Chondrocyte (in vitro differentiated cells): Measurements from ENCODE around the gene IL1RL1. TPM values are rescaled to one million over a fixed set of nuclear protein-coding genes. Genes with fewer than 3 reads are reported as not detected.
A peak's percentile ranks its signal among the peaks of the same experiment; 100 is the strongest.

Experiments
- DNase-seq: peaks from one replicate; pipeline ENCODE4 v3.0.0; 2021; ENCODE audit warnings: mixed read lengths, low spot score
- H3K27ac Mint-ChIP-seq: one replicate; pipeline ENCODE4 v1.8.0; 2021; ENCODE audit warnings: mild to moderate bottlenecking, moderate library complexity, mixed read lengths; ENCODE audit not compliant: unreplicated experiment
- H3K27me3 Mint-ChIP-seq: 2 replicates; pipeline ENCODE4 v1.8.0; 2021; ENCODE audit warnings: low read depth, mixed read lengths
- H3K36me3 Mint-ChIP-seq: 2 replicates; pipeline ENCODE4 v1.8.0; 2021; ENCODE audit warnings: low read depth, mixed read lengths
- H3K4me1 Mint-ChIP-seq: 2 replicates; pipeline ENCODE4 v1.8.0; 2021; ENCODE audit warnings: low read depth, mild to moderate bottlenecking, mixed read lengths
- H3K4me3 Mint-ChIP-seq: one replicate; pipeline ENCODE4 v1.8.0; 2021; ENCODE audit warnings: mild to moderate bottlenecking, moderate library complexity, mixed read lengths; ENCODE audit not compliant: unreplicated experiment
- H3K9me3 Mint-ChIP-seq: 2 replicates; pipeline ENCODE4 v1.8.0; 2021; ENCODE audit warnings: low read depth, mixed read lengths
- CTCF ChIP-seq: fragments of 200-600 bp; sonication (generic); IDR thresholded peaks from 2 replicates; pipeline ENCODE4 v1.5.0; 2021; ENCODE audit warnings: antibody characterized with exemption, mild to moderate bottlenecking, moderate library complexity
- total RNA-seq: library from RNA; stranded (reverse); gene quantifications from 3 replicates; pipeline ENCODE4 v1.2.1, GENCODE V29; 2021

IL1RL1 gene
- total RNA-seq, 1 donor from 2014 or later: not detected

DNA sequence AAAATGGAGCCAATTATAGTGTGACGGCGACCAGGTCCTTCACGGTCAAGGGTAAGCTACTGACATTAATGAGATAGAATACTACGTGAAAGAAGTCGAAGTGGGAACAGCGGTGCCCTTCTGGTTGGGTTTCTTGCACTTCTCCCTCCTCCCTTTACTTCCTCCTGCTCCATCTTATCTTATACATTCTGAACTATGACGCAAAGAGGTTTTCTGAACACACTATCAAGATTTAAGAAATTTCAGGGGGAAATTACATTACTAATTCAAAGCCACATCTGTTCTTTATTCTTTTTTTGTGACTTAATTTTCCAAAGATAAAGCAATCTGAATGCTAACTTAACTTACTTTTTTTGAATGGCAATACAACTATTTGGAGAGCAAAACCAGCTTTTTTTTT, 29.4 kb downstream of the IL1RL1 start:
- Mint-ChIP-seq H3K27me3 (peaks cover 13% of the 10 kb centered on the region), H3K4me3 (no peak overlapping the region), H3K36me3 (no peaks in the 10 kb centered on the region), H3K27ac (no peak overlapping the region), H3K4me1 (no peaks in the 10 kb centered on the region), H3K9me3 (no peaks in the 10 kb centered on the region)
- no peak for TF ChIP-seq CTCF
- DNase-seq: no peak

- H3K27me3 Mint-ChIP-seq: peaks cover 24% of the 10 kb centered on the region
- H3K9me3 Mint-ChIP-seq: no peaks in the 10 kb centered on the region
- DNase-seq: no peak
- H3K4me1 Mint-ChIP-seq: no peaks in the 10 kb centered on the region
- no peak overlapping the region for H3K27ac Mint-ChIP-seq
- peak; percentile 32 for TF ChIP-seq CTCF
- H3K4me3 Mint-ChIP-seq: no peak overlapping the region
- H3K36me3 Mint-ChIP-seq: no peaks in the 10 kb centered on the region
These were observed 31.5 kb downstream of the IL1RL1 start for GRCh38 chr2:102342888-102343287.

GRCh38 chr2:102344397-102344796, 33.0 kb downstream of the IL1RL1 start:
- DNase-seq: no peak
- Mint-ChIP-seq H3K4me3 (no peak overlapping the region), H3K4me1 (no peaks in the 10 kb centered on the region), H3K27ac (no peak overlapping the region), H3K9me3 (no peaks in the 10 kb centered on the region), H3K36me3 (no peaks in the 10 kb centered on the region), H3K27me3 (peaks cover 36% of the 10 kb centered on the region)
- no peak for TF ChIP-seq CTCF

DNA sequence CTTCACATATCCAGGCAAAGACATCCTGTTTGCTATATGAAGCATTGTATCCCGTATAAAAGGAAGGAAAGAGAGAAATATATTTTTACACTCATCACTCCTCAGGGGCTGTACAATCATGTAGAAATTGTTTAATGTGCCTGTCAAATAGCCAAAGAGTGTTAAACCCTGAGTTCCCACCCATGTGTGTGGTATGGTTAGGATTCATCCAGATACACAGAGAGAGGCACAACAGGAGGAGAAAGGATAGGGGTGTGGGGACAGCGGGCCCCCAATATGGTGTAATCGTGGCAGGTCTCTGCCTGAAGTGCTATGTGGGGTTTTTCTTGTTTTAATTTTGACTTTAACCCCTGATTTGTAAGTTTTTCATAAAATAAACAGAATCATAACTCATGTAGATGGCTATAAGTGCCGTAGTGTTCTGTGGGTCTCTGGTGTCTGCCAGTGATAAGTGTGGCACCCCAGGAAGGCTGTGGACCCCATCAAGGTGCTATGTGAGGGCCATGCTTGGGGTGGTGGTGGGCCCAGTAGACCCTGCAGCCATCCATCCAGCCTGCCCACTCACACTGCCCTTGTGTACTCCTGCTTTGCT, 34.1 kb downstream of the IL1RL1 start:
- Mint-ChIP-seq H3K27ac (no peak overlapping the region), H3K36me3 (no peaks in the 10 kb centered on the region), H3K4me1 (no peaks in the 10 kb centered on the region), H3K4me3 (no peak overlapping the region), H3K9me3 (no peaks in the 10 kb centered on the region), H3K27me3 (peaks cover 41% of the 10 kb centered on the region)
- no peak for TF ChIP-seq CTCF
- DNase-seq: no peak

GRCh38 chr2:102346381-102347130, 35.2 kb downstream of the IL1RL1 start:
- no peak for DNase-seq
- Mint-ChIP-seq H3K27ac (no peak overlapping the region), H3K4me3 (no peak overlapping the region), H3K4me1 (no peaks in the 10 kb centered on the region), H3K36me3 (no peaks in the 10 kb centered on the region), H3K9me3 (no peaks in the 10 kb centered on the region), H3K27me3 (peaks cover 44% of the 10 kb centered on the region)
- no peak for TF ChIP-seq CTCF
